SK-N-SH (cell line): ENCODE results near the gene ATP2B3.

Experiments
- EP300 ChIP-seq, 2 experiments: IDR thresholded peaks; 2 replicates each; pipeline versions ENCODE4 v1.4.0 to v1.6.1; 2012; ENCODE audit warnings: borderline replicate concordance in 1 of 2, low read depth in 1 of 2, low read length in 1 of 2
- EZH2phosphoT487 ChIP-seq: fragments of 200-600 bp; sonication (generic); IDR thresholded peaks from 2 replicates; pipeline ENCODE4 v1.6.1; 2017; ENCODE audit warnings: low read depth, mixed run types, mild to moderate bottlenecking, antibody characterized with exemption, moderate library complexity, borderline replicate concordance
- RAD21 ChIP-seq: IDR thresholded peaks from 2 replicates; pipeline ENCODE4 v1.6.1; 2012; ENCODE audit warnings: mild to moderate bottlenecking, low read length
- RXRA ChIP-seq: IDR thresholded peaks from 2 replicates; pipeline ENCODE4 v1.4.0; 2012; ENCODE audit warnings: low read depth, mild to moderate bottlenecking, borderline replicate concordance
- TF ChIP-seq, protein P1 (sequence below): fragments of 200-600 bp; sonication (generic); IDR thresholded peaks from 2 replicates; pipeline ENCODE4 v1.6.1; 2017; ENCODE audit warnings: antibody characterized with exemption, mild to moderate bottlenecking, moderate library complexity
- TF ChIP-seq, protein P2 (sequence below): IDR thresholded peaks from 2 replicates; pipeline ENCODE4 v1.6.1; 2012; ENCODE audit warnings: mild to moderate bottlenecking, low read depth, low read length, moderate library complexity

DNA sequence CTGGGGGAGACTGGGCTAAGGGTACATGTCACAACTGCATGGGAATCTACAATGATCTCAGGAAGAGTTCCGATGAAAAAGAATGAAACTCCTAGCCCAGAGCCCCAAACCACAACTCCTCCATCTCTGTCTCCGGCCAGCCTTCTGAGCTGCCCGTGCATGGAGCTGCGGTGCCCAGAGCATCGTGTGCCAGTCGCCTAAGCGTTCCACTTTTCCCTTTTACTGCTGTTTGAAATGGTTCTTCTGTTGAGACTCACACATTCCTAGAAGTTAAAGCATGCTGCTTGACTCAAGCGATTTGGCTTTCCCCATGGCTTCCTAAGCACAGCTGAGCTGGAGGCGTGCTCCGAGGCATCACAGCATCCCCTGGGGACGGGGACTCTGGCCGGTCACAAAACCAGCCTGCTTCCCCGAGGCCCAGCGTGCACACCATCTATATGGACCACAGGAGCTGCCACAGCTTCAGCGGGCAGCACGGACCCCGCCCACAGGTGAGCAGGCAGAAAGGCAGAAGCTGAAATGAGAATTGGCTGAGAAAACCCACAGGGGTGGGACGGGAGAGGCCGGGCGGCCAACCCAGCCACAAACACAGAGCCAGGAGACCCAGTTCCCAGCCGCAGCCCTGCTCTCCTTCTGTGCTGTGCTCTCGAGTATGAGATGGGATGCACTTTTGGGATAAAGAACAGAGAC is 76.5 kb downstream of the ATP2B3 start:
- no peak for TF ChIP-seq RAD21
- TF ChIP-seq, protein P1, sequence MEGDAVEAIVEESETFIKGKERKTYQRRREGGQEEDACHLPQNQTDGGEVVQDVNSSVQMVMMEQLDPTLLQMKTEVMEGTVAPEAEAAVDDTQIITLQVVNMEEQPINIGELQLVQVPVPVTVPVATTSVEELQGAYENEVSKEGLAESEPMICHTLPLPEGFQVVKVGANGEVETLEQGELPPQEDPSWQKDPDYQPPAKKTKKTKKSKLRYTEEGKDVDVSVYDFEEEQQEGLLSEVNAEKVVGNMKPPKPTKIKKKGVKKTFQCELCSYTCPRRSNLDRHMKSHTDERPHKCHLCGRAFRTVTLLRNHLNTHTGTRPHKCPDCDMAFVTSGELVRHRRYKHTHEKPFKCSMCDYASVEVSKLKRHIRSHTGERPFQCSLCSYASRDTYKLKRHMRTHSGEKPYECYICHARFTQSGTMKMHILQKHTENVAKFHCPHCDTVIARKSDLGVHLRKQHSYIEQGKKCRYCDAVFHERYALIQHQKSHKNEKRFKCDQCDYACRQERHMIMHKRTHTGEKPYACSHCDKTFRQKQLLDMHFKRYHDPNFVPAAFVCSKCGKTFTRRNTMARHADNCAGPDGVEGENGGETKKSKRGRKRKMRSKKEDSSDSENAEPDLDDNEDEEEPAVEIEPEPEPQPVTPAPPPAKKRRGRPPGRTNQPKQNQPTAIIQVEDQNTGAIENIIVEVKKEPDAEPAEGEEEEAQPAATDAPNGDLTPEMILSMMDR: no peak
- TF ChIP-seq RXRA: no peak
- no peak for TF ChIP-seq EZH2phosphoT487
- TF ChIP-seq, protein P2, sequence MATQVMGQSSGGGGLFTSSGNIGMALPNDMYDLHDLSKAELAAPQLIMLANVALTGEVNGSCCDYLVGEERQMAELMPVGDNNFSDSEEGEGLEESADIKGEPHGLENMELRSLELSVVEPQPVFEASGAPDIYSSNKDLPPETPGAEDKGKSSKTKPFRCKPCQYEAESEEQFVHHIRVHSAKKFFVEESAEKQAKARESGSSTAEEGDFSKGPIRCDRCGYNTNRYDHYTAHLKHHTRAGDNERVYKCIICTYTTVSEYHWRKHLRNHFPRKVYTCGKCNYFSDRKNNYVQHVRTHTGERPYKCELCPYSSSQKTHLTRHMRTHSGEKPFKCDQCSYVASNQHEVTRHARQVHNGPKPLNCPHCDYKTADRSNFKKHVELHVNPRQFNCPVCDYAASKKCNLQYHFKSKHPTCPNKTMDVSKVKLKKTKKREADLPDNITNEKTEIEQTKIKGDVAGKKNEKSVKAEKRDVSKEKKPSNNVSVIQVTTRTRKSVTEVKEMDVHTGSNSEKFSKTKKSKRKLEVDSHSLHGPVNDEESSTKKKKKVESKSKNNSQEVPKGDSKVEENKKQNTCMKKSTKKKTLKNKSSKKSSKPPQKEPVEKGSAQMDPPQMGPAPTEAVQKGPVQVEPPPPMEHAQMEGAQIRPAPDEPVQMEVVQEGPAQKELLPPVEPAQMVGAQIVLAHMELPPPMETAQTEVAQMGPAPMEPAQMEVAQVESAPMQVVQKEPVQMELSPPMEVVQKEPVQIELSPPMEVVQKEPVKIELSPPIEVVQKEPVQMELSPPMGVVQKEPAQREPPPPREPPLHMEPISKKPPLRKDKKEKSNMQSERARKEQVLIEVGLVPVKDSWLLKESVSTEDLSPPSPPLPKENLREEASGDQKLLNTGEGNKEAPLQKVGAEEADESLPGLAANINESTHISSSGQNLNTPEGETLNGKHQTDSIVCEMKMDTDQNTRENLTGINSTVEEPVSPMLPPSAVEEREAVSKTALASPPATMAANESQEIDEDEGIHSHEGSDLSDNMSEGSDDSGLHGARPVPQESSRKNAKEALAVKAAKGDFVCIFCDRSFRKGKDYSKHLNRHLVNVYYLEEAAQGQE: no peak
- no peak for TF ChIP-seq EP300 (IDR thresholded peaks at IDR 0.05; ENCODE audit: borderline replicate concordance in 1 of 2, low read depth in 1 of 2, low read length in 1 of 2)
